Neural cell (in vitro differentiated cells): Measurements from ENCODE around the gene C1orf35. TPM values are rescaled to one million over a fixed set of nuclear protein-coding genes. Genes with fewer than 3 reads are reported as not detected.

ENCODE experiments used
- H2AFZ ChIP-seq: fragments of 200-600, 300-800 bp; sonication (generic), shearing (Covaris generic); 2 replicates; pipeline ENCODE4 v1.6.0; 2014; ENCODE audit warnings: low read depth, mild to moderate bottlenecking, antibody characterized with exemption, low read length, moderate library complexity
- H3F3A ChIP-seq: fragments of 200-600 bp; shearing (Covaris generic); 2 replicates; pipeline ENCODE4 v1.6.1; 2016; ENCODE audit warnings: mild to moderate bottlenecking, moderate library complexity, mixed read lengths, antibody characterized with exemption, low read length; ENCODE audit not compliant: insufficient read depth, poor library complexity, severe bottlenecking
- H3K27ac ChIP-seq: fragments of 200-600, 300-800 bp; sonication (generic), shearing (Covaris generic); 2 replicates; pipeline ENCODE4 v1.5.1; 2014; ENCODE audit warnings: mild to moderate bottlenecking, low read length, moderate library complexity
- H3K27me3 ChIP-seq: fragments of 300-800, 200-600 bp; sonication (generic), shearing (Covaris generic); 2 replicates; pipeline ENCODE4 v1.6.0; 2014; ENCODE audit warnings: mild to moderate bottlenecking, low read depth, low read length, moderate library complexity; ENCODE audit not compliant: insufficient read depth
- H3K36me3 ChIP-seq: fragments of 300-800, 200-600 bp; sonication (generic), shearing (Covaris generic); 2 replicates; pipeline ENCODE4 v1.5.1; 2014; ENCODE audit warnings: mild to moderate bottlenecking, antibody characterized with exemption, low read length, moderate library complexity; ENCODE audit not compliant: insufficient read depth
- H3K4me2 ChIP-seq: fragments of 300-800, 200-600 bp; sonication (generic), shearing (Covaris generic); 2 replicates; pipeline ENCODE4 v1.6.0; 2014; ENCODE audit warnings: mild to moderate bottlenecking, low read length
- H3K4me3 ChIP-seq: fragments of 300-800, 200-600 bp; sonication (generic), shearing (Covaris generic); 2 replicates; pipeline ENCODE4 v1.5.1; 2014; ENCODE audit warnings: mild to moderate bottlenecking, low read length, moderate library complexity
- H3K79me2 ChIP-seq: fragments of 200-600 bp; shearing (Covaris generic); replicated peaks from 2 replicates; pipeline ENCODE4 v1.6.0; 2014; ENCODE audit warnings: mild to moderate bottlenecking, low read length, moderate library complexity; ENCODE audit not compliant: insufficient read depth
- H3K9ac ChIP-seq: fragments of 300-800, 200-600 bp; sonication (generic), shearing (Covaris generic); 2 replicates; pipeline ENCODE4 v1.6.1; 2016; ENCODE audit warnings: mild to moderate bottlenecking, low read length, mixed read lengths
- H3K9me2 ChIP-seq: fragments of 200-600 bp; shearing (Covaris generic); 2 replicates; pipeline ENCODE4 v1.6.1; 2016; ENCODE audit warnings: mild to moderate bottlenecking, low read length, mixed read lengths; ENCODE audit not compliant: insufficient read depth
- H3K9me3 ChIP-seq: fragments of 200-600, 300-800 bp; sonication (generic), shearing (Covaris generic); 2 replicates; pipeline ENCODE4 v1.6.1; 2016; ENCODE audit warnings: mild to moderate bottlenecking, mixed run types, low read length, moderate library complexity, mixed read lengths
- H4K20me1 ChIP-seq: fragments of 200-600 bp; shearing (Covaris generic); 2 replicates; pipeline ENCODE4 v1.6.1; 2016; ENCODE audit warnings: mild to moderate bottlenecking, mixed run types; ENCODE audit not compliant: insufficient read depth
- EP300 ChIP-seq: fragments of 450-650 bp; conservative IDR thresholded peaks from 2 replicates; pipeline ENCODE4 v1.6.1; 2014; ENCODE audit warnings: antibody characterized with exemption, mild to moderate bottlenecking, moderate library complexity; ENCODE audit not compliant: poor library complexity, severe bottlenecking
- EZH2 ChIP-seq: fragments of 200-600, 300-800 bp; shearing (Covaris generic), sonication (generic); IDR thresholded peaks from 2 replicates; pipeline ENCODE4 v1.6.1; 2014; ENCODE audit warnings: antibody characterized with exemption, low read length, borderline replicate concordance, mild to moderate bottlenecking; ENCODE audit not compliant: insufficient read depth, poor library complexity, severe bottlenecking
- MXI1 ChIP-seq: fragments of 450-650 bp; conservative IDR thresholded peaks from 2 replicates; pipeline ENCODE4 v1.6.1; 2014; ENCODE audit warnings: antibody characterized with exemption, mild to moderate bottlenecking; ENCODE audit not compliant: poor library complexity, severe bottlenecking
- POLR2AphosphoS5 ChIP-seq: IDR thresholded peaks from 2 replicates; pipeline ENCODE4 v1.6.1; 2012
- RAD21 ChIP-seq: fragments of 450-650 bp; conservative IDR thresholded peaks from 2 replicates; pipeline ENCODE4 v1.6.1; 2014; ENCODE audit warnings: antibody characterized with exemption, mild to moderate bottlenecking, moderate library complexity
- REST ChIP-seq: IDR thresholded peaks from 2 replicates; pipeline ENCODE4 v1.6.1; 2012; ENCODE audit warnings: borderline replicate concordance
- SMC3 ChIP-seq: fragments of 450-650 bp; conservative IDR thresholded peaks from 2 replicates; pipeline ENCODE4 v1.6.1; 2014; ENCODE audit warnings: antibody characterized with exemption, mild to moderate bottlenecking, moderate library complexity; ENCODE audit not compliant: poor library complexity
- TAF1 ChIP-seq: IDR thresholded peaks from 2 replicates; pipeline ENCODE4 v1.6.1; 2012; ENCODE audit warnings: low read depth
- polyA plus RNA-seq: library from polyadenylated mRNA; depleted of rRNA; stranded (reverse); fragments of >200 nt; gene quantifications from 2 replicates; pipeline ENCODE4 v1.2.3, GENCODE V29; 2014
- TF ChIP-seq, protein P1 (sequence below): fragments of 450-650 bp; IDR thresholded peaks from 2 replicates; pipeline ENCODE4 v1.5.1; 2014; ENCODE audit warnings: antibody characterized with exemption, mild to moderate bottlenecking, moderate library complexity; ENCODE audit not compliant: poor library complexity, severe bottlenecking

The C1orf35 gene
- polyA plus RNA-seq, 1 donor from 2014 or later: 32.8 TPM

DNA sequence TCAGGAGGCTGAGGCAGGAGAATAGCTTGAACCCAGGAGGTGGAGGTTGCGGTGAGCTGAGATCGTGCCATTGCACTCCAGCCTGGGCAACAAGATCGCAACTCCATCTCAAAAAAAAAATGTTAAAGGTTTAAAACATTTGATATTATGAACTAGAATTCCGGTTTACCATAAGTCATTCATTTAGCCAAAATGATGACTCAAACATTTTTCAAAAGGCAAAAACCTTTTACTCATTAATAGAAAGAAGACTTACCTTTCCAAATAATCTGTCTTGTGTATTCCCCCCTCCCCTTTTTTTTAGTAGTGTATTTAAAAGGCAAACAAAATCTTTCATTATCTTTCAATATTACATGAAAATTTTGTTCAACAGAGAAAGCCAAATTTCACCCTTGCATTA, 14.2 kb upstream of the C1orf35 start:
- H3K27ac ChIP-seq: no peak overlapping the region
- H3K4me3 ChIP-seq: no peak overlapping the region
- H3F3A ChIP-seq: no peaks in the 10 kb centered on the region
- no peaks in the 10 kb centered on the region for H3K27me3 ChIP-seq
- H3K4me2 ChIP-seq: no peak overlapping the region
- no peaks in the 10 kb centered on the region for H4K20me1 ChIP-seq
- no peak for TF ChIP-seq TAF1
- TF ChIP-seq SMC3: no peak
- no peak for TF ChIP-seq EZH2
- no peaks in the 10 kb centered on the region for H3K9me2 ChIP-seq
- no peaks in the 10 kb centered on the region for H3K9me3 ChIP-seq
- H2AFZ ChIP-seq: no peak overlapping the region
- no peak overlapping the region for H3K9ac ChIP-seq
- H3K79me2 ChIP-seq: no peaks in the 10 kb centered on the region
- H3K36me3 ChIP-seq: no peaks in the 10 kb centered on the region

DNA sequence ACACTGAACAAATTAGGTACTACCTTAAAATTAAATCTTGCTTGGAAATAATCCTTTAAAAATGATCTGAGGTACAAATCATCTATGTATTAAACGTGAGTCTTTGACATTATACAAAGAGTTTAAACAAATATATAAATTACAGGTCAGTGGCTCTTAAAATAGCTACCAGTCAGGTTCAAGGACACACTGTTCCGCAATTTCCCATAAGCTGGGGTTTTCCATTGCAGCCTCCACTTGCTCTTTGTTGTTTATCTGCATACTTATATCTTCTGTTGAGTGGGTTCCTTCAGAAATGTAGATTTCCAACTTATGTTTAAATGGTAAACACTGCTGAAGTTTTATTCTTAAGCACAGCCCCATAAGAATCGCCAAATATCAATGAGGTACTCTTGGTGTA, 11.7 kb upstream of the C1orf35 start:
- H3K79me2 ChIP-seq: peaks cover 7% of the 10 kb centered on the region
- no peaks in the 10 kb centered on the region for H3K27me3 ChIP-seq
- TF ChIP-seq EP300: no peak
- TF ChIP-seq REST: no peak
- no peak for TF ChIP-seq EZH2
- no peak for TF ChIP-seq RAD21
- TF ChIP-seq, protein P1, sequence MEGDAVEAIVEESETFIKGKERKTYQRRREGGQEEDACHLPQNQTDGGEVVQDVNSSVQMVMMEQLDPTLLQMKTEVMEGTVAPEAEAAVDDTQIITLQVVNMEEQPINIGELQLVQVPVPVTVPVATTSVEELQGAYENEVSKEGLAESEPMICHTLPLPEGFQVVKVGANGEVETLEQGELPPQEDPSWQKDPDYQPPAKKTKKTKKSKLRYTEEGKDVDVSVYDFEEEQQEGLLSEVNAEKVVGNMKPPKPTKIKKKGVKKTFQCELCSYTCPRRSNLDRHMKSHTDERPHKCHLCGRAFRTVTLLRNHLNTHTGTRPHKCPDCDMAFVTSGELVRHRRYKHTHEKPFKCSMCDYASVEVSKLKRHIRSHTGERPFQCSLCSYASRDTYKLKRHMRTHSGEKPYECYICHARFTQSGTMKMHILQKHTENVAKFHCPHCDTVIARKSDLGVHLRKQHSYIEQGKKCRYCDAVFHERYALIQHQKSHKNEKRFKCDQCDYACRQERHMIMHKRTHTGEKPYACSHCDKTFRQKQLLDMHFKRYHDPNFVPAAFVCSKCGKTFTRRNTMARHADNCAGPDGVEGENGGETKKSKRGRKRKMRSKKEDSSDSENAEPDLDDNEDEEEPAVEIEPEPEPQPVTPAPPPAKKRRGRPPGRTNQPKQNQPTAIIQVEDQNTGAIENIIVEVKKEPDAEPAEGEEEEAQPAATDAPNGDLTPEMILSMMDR: no peak
- no peak for TF ChIP-seq SMC3
- TF ChIP-seq TAF1: no peak
- TF ChIP-seq POLR2AphosphoS5: no peak
- no peak for TF ChIP-seq MXI1
- H3K27ac ChIP-seq: no peak overlapping the region
- no peak overlapping the region for H3K4me2 ChIP-seq
- no peaks in the 10 kb centered on the region for H3K9me2 ChIP-seq
- H3K4me3 ChIP-seq: no peak overlapping the region
- no peaks in the 10 kb centered on the region for H3K36me3 ChIP-seq
- no peaks in the 10 kb centered on the region for H4K20me1 ChIP-seq
- H3F3A ChIP-seq: no peaks in the 10 kb centered on the region
- H3K9ac ChIP-seq: no peak overlapping the region
- H2AFZ ChIP-seq: no peak overlapping the region
- no peaks in the 10 kb centered on the region for H3K9me3 ChIP-seq

GRCh38 chr1:228112617-228113016, 9.5 kb upstream of the C1orf35 start:
- no peak overlapping the region for H3K4me3 ChIP-seq
- no peak overlapping the region for H3K9ac ChIP-seq
- H3K27me3 ChIP-seq: no peaks in the 10 kb centered on the region
- no peak overlapping the region for H3K27ac ChIP-seq
- H3F3A ChIP-seq: no peaks in the 10 kb centered on the region
- H3K4me2 ChIP-seq: no peak overlapping the region
- H3K79me2 ChIP-seq: peaks cover 18% of the 10 kb centered on the region
- TF ChIP-seq MXI1 (no peak), POLR2AphosphoS5 (no peak), RAD21 (no peak), SMC3 (no peak), TAF1 (no peak), EP300 (no peak), REST (no peak)
- TF ChIP-seq, protein P1: no peak
- no peaks in the 10 kb centered on the region for H4K20me1 ChIP-seq
- H2AFZ ChIP-seq: no peak overlapping the region
- no peaks in the 10 kb centered on the region for H3K9me2 ChIP-seq
- no peaks in the 10 kb centered on the region for H3K9me3 ChIP-seq
- H3K36me3 ChIP-seq: no peaks in the 10 kb centered on the region
